Hepatocyte (in vitro differentiated cells): Measurements from ENCODE around the gene KCTD15.

ENCODE experiments used
- CTCF ChIP-seq: fragments of 200-600 bp; sonication (generic); IDR thresholded peaks from 2 replicates; pipeline ENCODE4 v1.5.1; 2016; ENCODE audit warnings: antibody characterized with exemption, mild to moderate bottlenecking; ENCODE audit not compliant: poor library complexity
- EZH2 ChIP-seq: fragments of 200-600 bp; sonication (generic); IDR thresholded peaks from 2 replicates; pipeline ENCODE4 v1.6.1; 2016; ENCODE audit warnings: antibody characterized with exemption, mild to moderate bottlenecking, borderline replicate concordance
- EZH2phosphoT487 ChIP-seq: fragments of 200-600 bp; sonication (generic); IDR thresholded peaks from one replicate; pipeline ENCODE4 v1.6.1; 2018; ENCODE audit warnings: antibody characterized with exemption, mild to moderate bottlenecking, low read depth, moderate library complexity; ENCODE audit not compliant: unreplicated experiment, severe bottlenecking

- TF ChIP-seq CTCF = no peak
- TF ChIP-seq EZH2 = no peak
- TF ChIP-seq EZH2phosphoT487 = no peak
Observed at GRCh38 chr19:33799476-33799875, 2.8 kb downstream of the KCTD15 start.
